ACC112 (cell line): ENCODE results near the gene LSS.
"Not testable (repeated sequence)": the region's sequence is repeated elsewhere in the genome, so short reads cannot be mapped to it uniquely, and the experiment has no call there.

Source experiments
- H2AFZ ChIP-seq: fragments of 200-600 bp; sonication (generic); one replicate; pipeline ENCODE4 v1.6.0; 2017; ENCODE audit warnings: antibody characterized with exemption, low read length; ENCODE audit not compliant: unreplicated experiment
- H3K27ac ChIP-seq: fragments of 200-600 bp; sonication (generic); 2 replicates; pipeline ENCODE4 v1.5.1; 2014; ENCODE audit warnings: low read depth, mild to moderate bottlenecking, antibody characterized with exemption, low read length, moderate library complexity
- H3K27me3 ChIP-seq: fragments of 200-600 bp; sonication (generic); 2 replicates; pipeline ENCODE4 v1.6.1; 2014; ENCODE audit warnings: mild to moderate bottlenecking, antibody characterized with exemption, low read length, moderate library complexity, mixed read lengths; ENCODE audit not compliant: insufficient read depth
- H3K36me3 ChIP-seq: fragments of 200-600 bp; sonication (generic); 2 replicates; pipeline ENCODE4 v1.6.1; 2016; ENCODE audit warnings: mild to moderate bottlenecking, antibody characterized with exemption, low read length, moderate library complexity, mixed read lengths; ENCODE audit not compliant: insufficient read depth
- H3K4me1 ChIP-seq: fragments of 200-600 bp; sonication (generic); one replicate; pipeline ENCODE4 v1.6.1; 2016; ENCODE audit warnings: low read length, mixed read lengths; ENCODE audit not compliant: insufficient read depth, unreplicated experiment, control insufficient read depth
- H3K4me3 ChIP-seq: fragments of 200-600 bp; sonication (generic); 2 replicates; pipeline ENCODE4 v1.5.1; 2014; ENCODE audit warnings: mild to moderate bottlenecking, low read depth, low read length
- H3K79me2 ChIP-seq: fragments of 200-600 bp; sonication (generic); one replicate; pipeline ENCODE4 v1.6.0; 2016; ENCODE audit warnings: low read length; ENCODE audit not compliant: control insufficient read depth, unreplicated experiment, insufficient read depth

The LSS gene

DNA sequence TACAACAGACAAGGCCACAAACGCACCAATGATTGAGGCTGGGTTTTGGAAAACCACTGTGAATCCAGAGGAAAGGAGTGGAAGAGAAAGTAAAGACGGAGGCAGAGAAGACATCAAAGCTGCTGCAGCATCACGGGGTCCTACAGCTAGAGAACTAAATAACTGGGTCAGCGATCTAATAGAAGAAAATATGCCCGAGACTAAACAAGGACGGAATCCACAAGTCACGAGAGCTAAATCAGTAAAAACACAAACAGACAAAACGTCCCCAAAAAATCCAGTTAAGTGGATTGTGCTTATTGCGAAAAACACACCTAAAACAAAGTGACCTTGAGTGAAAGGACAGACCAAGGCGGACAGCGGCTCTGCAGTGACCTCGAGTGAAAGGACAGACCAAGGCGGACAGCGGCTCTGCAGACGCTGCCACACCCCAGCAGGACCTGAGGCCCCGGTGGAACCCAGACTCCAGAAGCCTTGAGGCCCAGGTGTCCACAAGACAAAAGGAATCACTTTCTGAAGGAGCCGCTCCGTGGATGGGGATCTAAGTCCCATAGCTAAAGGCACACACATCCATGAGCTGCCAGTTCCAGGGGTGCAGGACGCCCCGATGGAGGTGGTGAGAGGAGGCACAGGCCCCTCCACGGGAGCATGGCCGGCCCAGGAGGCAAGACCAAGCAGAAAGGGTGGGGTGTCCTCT is 79.2 kb downstream of the LSS start:
- Histone ChIP-seq H3K4me3 (no peak overlapping the region), H3K4me1 (peaks cover 10% of the 10 kb centered on the region), H3K27me3 (no peaks in the 10 kb centered on the region), H2AFZ (no peak overlapping the region), H3K79me2 (no peaks in the 10 kb centered on the region), H3K27ac (no peak overlapping the region), H3K36me3 (no peaks in the 10 kb centered on the region)

DNA sequence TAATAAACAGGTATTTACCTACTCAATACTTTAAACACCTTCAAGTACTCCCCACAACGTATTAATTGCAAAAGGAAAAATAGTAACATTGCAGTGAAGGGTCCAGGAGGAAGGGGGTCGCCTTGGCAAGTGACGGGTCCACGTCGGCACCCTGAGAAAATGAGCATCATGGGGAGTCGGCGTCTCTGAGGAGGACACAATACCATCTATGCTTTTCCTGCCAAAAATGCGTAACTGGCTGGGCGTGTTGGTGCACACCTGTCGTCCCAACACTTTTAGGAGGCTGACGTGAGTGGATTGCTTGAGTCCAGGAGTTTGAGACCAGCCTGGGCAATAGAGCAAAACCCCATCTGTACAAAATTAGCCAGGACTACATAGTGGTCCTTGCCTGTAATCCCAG is 80.5 kb downstream of the LSS start:
- no peak overlapping the region for H3K4me3 ChIP-seq
- no peaks in the 10 kb centered on the region for H3K27me3 ChIP-seq
- no peak overlapping the region for H2AFZ ChIP-seq
- H3K27ac ChIP-seq, result no peak overlapping the region
- H3K79me2 ChIP-seq, result no peaks in the 10 kb centered on the region
- H3K4me1 ChIP-seq, result peaks cover 5% of the 10 kb centered on the region
- no peaks in the 10 kb centered on the region for H3K36me3 ChIP-seq

DNA sequence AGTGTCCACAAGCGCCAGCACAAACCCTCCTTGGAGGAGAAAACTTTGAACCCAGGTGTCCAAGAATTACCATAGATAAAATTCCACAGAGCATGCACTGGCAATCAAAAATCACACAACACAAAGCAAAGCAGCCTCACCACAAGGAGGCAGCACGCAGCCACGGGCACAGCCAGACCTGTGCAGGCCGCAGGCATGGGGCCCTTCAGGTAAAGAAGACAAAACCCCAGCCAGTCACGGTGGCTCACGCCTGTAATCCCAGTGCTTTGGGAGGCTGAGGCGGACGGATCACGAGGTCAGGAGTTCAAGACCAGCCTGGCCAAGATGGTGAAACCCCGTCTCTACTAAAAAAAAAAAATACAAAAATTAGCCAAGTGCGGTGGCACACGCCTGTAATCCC is 81.1 kb downstream of the LSS start:
- H3K4me1 ChIP-seq, H3K79me2 ChIP-seq, H3K4me3 ChIP-seq, H3K27ac ChIP-seq, H2AFZ ChIP-seq, H3K36me3 ChIP-seq, H3K27me3 ChIP-seq: not testable (repeated sequence)

DNA sequence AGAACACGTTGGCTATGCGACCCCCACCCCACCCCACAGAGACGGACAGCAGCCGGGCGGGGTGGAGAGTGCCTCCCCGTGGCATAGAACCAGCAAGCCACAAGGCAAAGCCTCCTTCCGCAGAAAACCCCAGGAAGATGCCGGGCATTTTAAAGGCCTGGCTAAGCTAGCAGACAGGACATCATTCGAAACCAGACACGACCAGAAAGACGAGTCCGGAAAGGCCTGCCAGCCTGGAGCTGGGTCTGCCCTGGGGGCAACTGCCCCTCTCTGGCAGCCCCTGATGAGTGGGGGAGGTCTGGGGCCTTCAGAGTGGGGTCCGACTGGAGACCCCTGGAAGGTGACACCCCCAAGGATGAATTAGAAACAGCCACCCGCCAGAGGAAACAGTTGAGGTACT is 81.7 kb downstream of the LSS start:
- Histone ChIP-seq H3K27me3 (no peaks in the 10 kb centered on the region), H3K36me3 (no peaks in the 10 kb centered on the region), H3K4me1 (no peaks in the 10 kb centered on the region), H3K79me2 (no peaks in the 10 kb centered on the region), H3K4me3 (no peak overlapping the region), H2AFZ (no peak overlapping the region), H3K27ac (no peak overlapping the region)

DNA sequence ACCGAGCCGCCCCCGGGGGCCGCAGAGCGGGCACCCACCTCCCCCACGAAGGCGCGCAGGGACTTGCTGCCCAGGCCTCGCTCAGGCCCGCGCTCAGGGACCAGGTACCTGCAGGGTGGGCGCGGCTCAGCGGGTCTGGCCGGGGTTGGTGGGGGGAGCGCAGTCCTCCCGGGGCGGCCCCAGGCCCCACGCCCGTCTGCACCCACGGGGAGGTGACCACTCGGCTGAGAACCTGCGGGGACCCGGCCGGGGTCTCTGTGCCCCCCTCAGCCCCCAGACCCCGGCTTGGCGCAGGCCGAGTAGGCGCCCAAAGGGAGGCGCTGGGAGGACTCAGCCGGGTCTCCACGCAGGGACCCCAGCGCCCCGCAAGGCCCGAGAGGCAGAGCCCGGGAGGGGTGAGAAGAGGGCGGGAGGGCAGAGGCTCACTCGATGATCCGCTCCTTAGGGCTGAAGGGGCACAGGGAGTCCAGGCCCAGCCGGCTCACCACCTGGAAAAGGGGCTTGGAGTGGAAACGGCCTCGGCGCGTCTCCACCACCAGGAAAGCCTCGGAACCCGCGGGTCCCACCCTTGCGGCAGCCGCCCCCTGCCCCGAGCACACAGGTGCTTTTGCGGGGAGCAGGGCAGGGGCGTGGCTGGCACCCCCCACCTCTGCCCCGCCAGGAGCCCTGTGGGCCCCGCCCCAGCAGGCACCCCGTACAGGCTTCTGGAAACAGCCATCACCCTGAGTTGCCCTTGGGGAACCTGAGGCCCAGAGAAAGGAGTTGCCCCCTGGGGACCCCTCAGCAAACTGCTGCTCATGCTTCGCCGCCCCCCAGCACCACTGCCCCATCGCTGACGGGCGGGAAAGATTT is 82.5 kb downstream of the LSS start:
- Histone ChIP-seq H3K27ac (no peak overlapping the region), H2AFZ (no peak overlapping the region), H3K4me1 (no peaks in the 10 kb centered on the region), H3K36me3 (no peaks in the 10 kb centered on the region), H3K79me2 (no peaks in the 10 kb centered on the region), H3K27me3 (no peaks in the 10 kb centered on the region), H3K4me3 (no peak overlapping the region)

DNA sequence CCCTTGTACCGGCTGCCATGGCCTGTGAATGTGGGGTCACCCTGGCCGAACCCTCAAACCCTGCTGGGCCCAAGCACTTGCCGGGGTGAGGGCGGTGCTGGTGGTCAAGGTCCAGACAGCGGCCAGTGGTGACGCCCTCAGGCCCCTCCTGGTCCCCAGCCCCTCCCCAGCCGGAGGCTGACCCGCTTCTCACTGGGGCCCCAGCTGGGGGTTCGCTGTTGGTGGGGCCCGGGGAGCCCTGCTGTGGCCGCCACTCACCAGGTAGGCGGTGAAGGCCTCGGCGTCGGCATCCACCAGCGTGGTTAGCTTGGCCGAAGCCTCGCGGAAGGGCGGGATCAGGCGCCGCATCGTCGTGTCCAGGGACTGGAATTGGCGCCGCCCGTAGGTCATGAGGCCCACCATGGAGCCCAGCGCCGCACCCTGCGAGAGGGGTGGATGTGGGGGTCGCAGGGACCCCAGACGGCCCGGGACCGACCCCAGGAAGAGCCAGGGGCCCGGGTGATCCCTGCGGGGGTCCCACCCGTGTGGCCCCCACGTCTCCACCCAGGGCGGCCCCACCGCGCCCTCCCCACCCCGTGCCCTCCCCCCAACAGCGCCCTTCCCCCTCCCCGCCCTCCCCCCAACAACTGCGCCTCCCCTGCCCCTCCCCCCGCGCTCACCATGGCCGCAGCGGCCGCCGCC is 83.3 kb downstream of the LSS start:
- Histone ChIP-seq H3K4me1 (no peaks in the 10 kb centered on the region), H3K79me2 (no peaks in the 10 kb centered on the region), H3K36me3 (no peaks in the 10 kb centered on the region), H3K27me3 (no peaks in the 10 kb centered on the region), H3K27ac (no peak overlapping the region), H2AFZ (no peak overlapping the region), H3K4me3 (no peak overlapping the region)

DNA sequence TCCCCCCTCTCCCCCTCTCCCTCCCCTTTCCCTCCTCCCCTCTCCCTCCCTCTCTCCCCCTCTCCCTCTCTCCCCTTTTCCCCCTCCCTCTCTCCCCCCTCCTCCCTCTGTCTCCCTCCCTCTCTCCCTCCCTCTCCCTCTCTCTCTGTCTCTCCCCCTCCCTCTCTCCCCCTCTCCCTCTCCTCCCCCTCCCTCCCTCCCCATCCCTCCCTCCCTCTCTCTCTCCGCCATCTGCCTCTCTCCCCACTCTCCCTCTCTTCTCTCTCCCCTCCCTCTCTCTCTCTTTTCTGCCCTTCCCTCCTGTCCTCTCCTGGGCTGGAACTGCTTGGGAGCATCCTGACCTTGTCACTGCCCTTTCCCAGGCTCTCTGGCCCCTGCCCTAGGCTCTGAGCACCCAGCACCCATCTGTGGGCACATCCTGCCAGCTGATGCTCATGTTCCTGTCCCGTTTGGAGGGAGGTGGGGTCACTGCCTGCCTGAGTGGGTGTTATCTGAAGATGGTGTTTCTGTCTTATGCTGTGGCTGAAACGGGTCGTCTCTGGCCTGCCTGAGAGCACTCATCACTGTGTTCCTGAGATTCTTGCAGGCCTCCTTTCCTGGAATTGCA is 84.0 kb downstream of the LSS start:
- Histone ChIP-seq H3K27ac (no peak overlapping the region), H3K27me3 (no peaks in the 10 kb centered on the region), H3K79me2 (no peaks in the 10 kb centered on the region), H3K36me3 (no peaks in the 10 kb centered on the region), H3K4me1 (no peaks in the 10 kb centered on the region), H2AFZ (no peak overlapping the region), H3K4me3 (no peak overlapping the region)

DNA sequence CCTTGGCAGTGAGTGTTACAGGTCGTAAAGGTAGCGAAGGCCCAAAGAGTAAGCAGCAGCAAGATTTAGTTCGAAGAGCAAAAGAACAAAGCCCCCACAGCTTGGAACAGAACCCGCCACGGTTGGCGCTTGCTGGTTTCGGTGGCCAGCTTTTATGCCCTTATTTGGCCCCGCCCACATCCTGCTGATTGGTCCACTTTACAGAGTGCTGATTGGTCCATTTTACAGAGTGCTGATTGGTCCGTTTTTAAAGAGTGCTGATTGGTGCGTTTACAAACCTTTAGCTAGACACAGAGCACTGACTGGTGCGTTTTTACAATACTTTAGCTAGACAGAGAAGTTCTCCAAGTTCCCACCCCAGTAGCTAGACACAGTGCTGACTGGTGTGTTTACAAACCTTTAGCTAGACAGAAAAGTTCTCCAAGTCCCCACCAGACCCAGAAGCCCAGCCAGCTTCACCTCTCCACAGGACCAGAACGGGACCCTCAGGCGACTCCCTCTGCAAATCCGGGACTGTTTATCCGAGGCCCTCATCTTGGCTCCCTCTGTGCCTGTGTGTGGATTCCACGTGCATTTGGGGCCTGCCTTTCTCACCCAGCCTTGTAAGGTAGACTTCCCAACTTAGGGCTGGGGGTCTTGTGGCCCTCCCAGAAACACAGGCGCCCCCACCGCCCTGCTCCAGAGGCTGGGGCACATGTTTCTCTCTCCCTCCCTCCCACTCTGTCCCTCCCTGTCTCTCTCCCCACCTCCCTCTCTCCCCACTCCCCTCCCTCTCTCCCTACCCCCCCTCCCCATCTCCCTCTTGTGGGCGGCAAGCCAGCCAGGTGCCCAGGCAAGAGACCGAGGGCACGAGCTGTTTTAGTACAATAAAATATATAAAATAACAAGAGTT is 85.7 kb downstream of the LSS start:
- Histone ChIP-seq H2AFZ (no peak overlapping the region), H3K36me3 (no peaks in the 10 kb centered on the region), H3K4me1 (no peaks in the 10 kb centered on the region), H3K27ac (no peak overlapping the region), H3K4me3 (no peak overlapping the region), H3K27me3 (no peaks in the 10 kb centered on the region), H3K79me2 (no peaks in the 10 kb centered on the region)

DNA sequence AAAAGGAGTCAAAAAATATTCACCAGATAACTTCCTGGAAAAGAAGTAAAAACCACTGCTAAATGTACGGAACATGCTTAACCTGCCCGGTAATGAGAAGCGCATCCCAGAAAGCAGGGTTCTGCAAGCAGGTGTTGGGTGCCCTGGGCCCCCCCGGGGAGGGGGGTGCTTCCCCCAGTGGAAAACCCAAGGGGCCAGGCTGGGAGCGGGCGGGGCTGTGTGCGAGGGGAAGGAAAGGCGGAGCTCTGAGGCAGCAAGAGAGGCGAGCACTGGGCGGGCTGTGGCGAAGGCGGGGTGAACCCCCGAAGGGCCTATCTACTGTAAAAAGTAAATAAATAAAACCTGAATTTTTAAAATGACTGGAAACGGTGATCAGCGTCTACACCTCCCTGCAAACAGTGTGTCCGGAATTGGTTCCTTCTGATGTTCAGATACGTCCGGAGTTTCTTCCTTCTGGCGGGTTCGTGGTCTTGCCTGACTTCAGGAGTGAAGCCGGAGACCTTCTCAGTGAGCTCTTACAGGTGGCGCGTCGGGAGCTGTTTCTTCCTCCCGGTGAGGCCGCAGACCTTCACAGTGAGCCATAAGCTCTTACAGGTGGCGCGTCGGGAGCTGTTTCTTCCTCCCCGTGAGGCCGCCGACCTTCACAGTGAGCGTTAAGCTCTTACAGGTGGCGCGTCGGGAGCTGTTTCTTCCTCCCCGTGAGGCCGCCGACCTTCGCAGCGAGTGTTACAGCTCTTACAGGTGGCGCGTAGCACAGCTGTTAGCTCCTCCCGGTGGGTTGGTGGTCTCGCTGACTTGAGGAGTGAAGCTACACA is 86.6 kb downstream of the LSS start:
- no peak overlapping the region for H3K4me3 ChIP-seq
- no peaks in the 10 kb centered on the region for H3K36me3 ChIP-seq
- no peaks in the 10 kb centered on the region for H3K4me1 ChIP-seq
- no peak overlapping the region for H3K27ac ChIP-seq
- H3K79me2 ChIP-seq, result no peaks in the 10 kb centered on the region
- H3K27me3 ChIP-seq, result no peaks in the 10 kb centered on the region
- no peak overlapping the region for H2AFZ ChIP-seq
